PC-3 (cell line): ENCODE results near the gene GRIN2A. TPM values are rescaled to one million over a fixed set of nuclear protein-coding genes. Genes with fewer than 3 reads are reported as not detected.

Experiments
- ATAC-seq: fragments of 200-7000 bp; cut with Tn5 transposase; 2 replicates; pipeline ENCODE4 v1.9.1; 2020; ENCODE audit warnings: mild to moderate bottlenecking, moderate library complexity
- BruUV-seq: library from RNA; stranded (reverse); fragments of 400-500 nt; replicated peaks from 2 replicates; lab custom pipeline; 2021; lab: Mats Ljungman, UMichigan
- CTCF ChIA-PET: fragments of 300-600 bp; sonication (Branson Sonifier 250); formaldehyde crosslinking; loops from one replicate; lab custom pipeline; 2022; ENCODE audit warnings: antibody characterized with exemption; lab: Charles Lee
- POLR2A ChIA-PET: fragments of 300-600 bp; sonication (Branson Sonifier 250); formaldehyde crosslinking; loops from one replicate; lab custom pipeline; 2022; ENCODE audit warnings: antibody characterized with exemption; ENCODE audit not compliant: unreplicated experiment; lab: Charles Lee
- DNase-seq: peaks from one replicate; pipeline ENCODE4 v3.0.0-alpha.2; 2015
- H2AFZ ChIP-seq: fragments of 300-600 bp; sonication (generic); 2 replicates; pipeline ENCODE4 v1.6.0; 2016; ENCODE audit warnings: antibody characterized with exemption, low read length
- H3F3A ChIP-seq: fragments of 300-600 bp; sonication (generic); one replicate; pipeline ENCODE4 v1.6.0; 2017; ENCODE audit warnings: antibody characterized with exemption, low read length, control low read depth, mild to moderate bottlenecking; ENCODE audit not compliant: unreplicated experiment
- H3K27ac ChIP-seq: fragments of 300-600 bp; sonication (generic); 2 replicates; pipeline ENCODE4 v1.5.1; 2016; ENCODE audit warnings: mild to moderate bottlenecking, low read length
- H3K27me3 ChIP-seq: fragments of 300-600 bp; sonication (generic); 2 replicates; pipeline ENCODE4 v1.6.1; 2016; ENCODE audit warnings: low read length, mixed read lengths
- H3K36me3 ChIP-seq: fragments of 300-600 bp; sonication (generic); 2 replicates; pipeline ENCODE4 v1.6.1; 2016; ENCODE audit warnings: low read depth, mixed run types, low read length, mixed read lengths
- H3K4me1 ChIP-seq: fragments of 300-600 bp; sonication (generic); 2 replicates; pipeline ENCODE4 v1.5.1; 2016; ENCODE audit warnings: low read length; ENCODE audit not compliant: insufficient read depth
- H3K4me2 ChIP-seq: fragments of 300-600 bp; sonication (generic); 2 replicates; pipeline ENCODE4 v1.6.0; 2016; ENCODE audit warnings: low read length
- H3K4me3 ChIP-seq: fragments of 300-600 bp; sonication (generic); 2 replicates; pipeline ENCODE4 v1.5.1; 2016; ENCODE audit warnings: mild to moderate bottlenecking, low read length, mixed read lengths
- H3K79me2 ChIP-seq: fragments of 300-600 bp; sonication (generic); 2 replicates; pipeline ENCODE4 v1.6.1; 2017; ENCODE audit warnings: low read length, mixed read lengths
- H3K9ac ChIP-seq: fragments of 300-600 bp; sonication (generic); 2 replicates; pipeline ENCODE4 v1.6.0; 2016; ENCODE audit warnings: mild to moderate bottlenecking, low read length
- H3K9me2 ChIP-seq: fragments of 300-600 bp; sonication (generic); replicated peaks from 2 replicates; pipeline ENCODE4 v1.6.1; 2016; ENCODE audit warnings: mixed run types, low read length, mixed read lengths
- H3K9me3 ChIP-seq: fragments of 300-600 bp; sonication (generic); 2 replicates; pipeline ENCODE4 v1.6.1; 2016; ENCODE audit warnings: low read length, mixed read lengths
- H4K20me1 ChIP-seq: fragments of 300-600 bp; sonication (generic); 2 replicates; pipeline ENCODE4 v1.6.1; 2016; ENCODE audit warnings: low read length, mixed read lengths
- CTCF ChIP-seq: fragments of 300-600 bp; sonication (generic); conservative IDR thresholded peaks from 2 replicates; pipeline ENCODE4 v1.5.1; 2017; ENCODE audit warnings: antibody characterized with exemption, low read depth, mild to moderate bottlenecking, low read length
- EZH2 ChIP-seq: fragments of 300-600 bp; sonication (generic); IDR thresholded peaks from one replicate; pipeline ENCODE4 v1.6.1; 2017; ENCODE audit warnings: antibody characterized with exemption, mild to moderate bottlenecking, low read length; ENCODE audit not compliant: unreplicated experiment
- EZH2phosphoT487 ChIP-seq: fragments of 300-600 bp; sonication (generic); IDR thresholded peaks from 2 replicates; pipeline ENCODE4 v1.6.1; 2018; ENCODE audit warnings: mild to moderate bottlenecking, antibody characterized with exemption, low read length, borderline replicate concordance
- intact Hi-C: fragments of 100-400 bp; cut with micrococcal nuclease; formaldehyde crosslinking; loops from 2 replicates; pipeline ENCODE4 v1.9.0; 2023
- total RNA-seq: library from RNA; depleted of rRNA; stranded (reverse); fragments of >200 nt; gene quantifications from 2 replicates; pipeline ENCODE4 v1.2.3, GENCODE V29; 2014

GRIN2A gene
- total RNA-seq, 1 experiment from 2014 or later, result 0.04 TPM

- no peaks in the 10 kb centered on the region for H3F3A ChIP-seq
- H3K9me2 ChIP-seq, result no peaks in the 10 kb centered on the region
- H3K36me3 ChIP-seq, result no peaks in the 10 kb centered on the region
- no TSS peak for BruUV-seq
- H3K79me2 ChIP-seq, result no peaks in the 10 kb centered on the region
- POLR2A ChIA-PET, result no interaction called here
- no peak overlapping the region for H3K27ac ChIP-seq
- intact Hi-C loops, result no loop called here
- H3K4me3 ChIP-seq, result no peak overlapping the region
- H3K9ac ChIP-seq, result no peak overlapping the region
- ATAC-seq (no peak), DNase-seq (no peak)
- H4K20me1 ChIP-seq, result no peaks in the 10 kb centered on the region
- TF ChIP-seq EZH2 (no peak), EZH2phosphoT487 (no peak), CTCF (no peak)
- no peak overlapping the region for H2AFZ ChIP-seq
- CTCF ChIA-PET, result no interaction called here
- peaks cover 39% of the 10 kb centered on the region for H3K27me3 ChIP-seq
- H3K9me3 ChIP-seq, result no peaks in the 10 kb centered on the region
- no peak overlapping the region for H3K4me2 ChIP-seq
- H3K4me1 ChIP-seq, result no peaks in the 10 kb centered on the region
These were observed 204.0 kb downstream of the GRIN2A start for GRCh38 chr16:9978160-9978725.

GRCh38 chr16:9977333-9977897 lies 204.8 kb downstream of the GRIN2A start:
- CTCF ChIA-PET, result no interaction called here
- no TSS peak for BruUV-seq

More at GRCh38 chr16:9977333-9977897, 204.8 kb downstream of the GRIN2A start:
- H3F3A ChIP-seq, result no peaks in the 10 kb centered on the region
- no peaks in the 10 kb centered on the region for H3K9me3 ChIP-seq
- H3K4me1 ChIP-seq, result no peaks in the 10 kb centered on the region
- no peak overlapping the region for H3K27ac ChIP-seq
- H3K9me2 ChIP-seq, result no peaks in the 10 kb centered on the region
- ATAC-seq (no peak), DNase-seq (no peak)
- no peaks in the 10 kb centered on the region for H3K79me2 ChIP-seq
- H3K9ac ChIP-seq, result no peak overlapping the region
- no peaks in the 10 kb centered on the region for H3K36me3 ChIP-seq
- POLR2A ChIA-PET, result no interaction called here
- H3K27me3 ChIP-seq, result peaks cover 42% of the 10 kb centered on the region
- no peak for TF ChIP-seq EZH2
- no peak for TF ChIP-seq EZH2phosphoT487
- no peak for TF ChIP-seq CTCF
- H2AFZ ChIP-seq, result no peak overlapping the region
- intact Hi-C loops, result no loop called here
- H3K4me3 ChIP-seq, result no peak overlapping the region
- no peaks in the 10 kb centered on the region for H4K20me1 ChIP-seq
- no peak overlapping the region for H3K4me2 ChIP-seq
